ENCODE data around the gene MAST2. TPM values are rescaled to one million over a fixed set of nuclear protein-coding genes. Genes with fewer than 3 reads are reported as not detected.

Gene MAST2
- total and polyA plus RNA-seq, 2 of the 13 experiments (the other 11 are each of a cell fraction or from before 2014, with no cell fraction given), result 15.3 to 23.0 TPM

DNA sequence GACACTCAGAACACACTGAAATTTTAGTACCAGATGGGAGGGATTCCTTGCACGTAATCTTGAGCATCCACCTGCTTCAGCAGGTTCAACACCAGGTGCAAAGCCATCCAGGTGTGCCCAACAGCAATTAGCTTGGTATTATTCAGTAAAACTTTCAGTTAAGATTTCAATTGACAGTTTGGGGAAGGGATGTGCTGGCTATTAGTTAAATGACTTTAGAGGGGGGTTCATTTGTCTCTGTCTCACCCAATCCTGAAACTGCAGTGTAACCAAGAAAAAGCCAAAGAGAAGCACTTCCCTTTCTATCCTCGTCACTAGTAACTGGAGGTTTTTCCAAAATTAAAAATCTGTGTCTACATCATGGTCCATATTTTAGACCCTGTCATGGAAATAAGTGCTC lies 238.1 kb downstream of the MAST2 start:
- DNase-seq (ENCODE audit: low spot score) (no peak), FAIRE-seq (no peak), ATAC-seq (no peak)
- H3K4me1 ChIP-seq (ENCODE audit: insufficient read depth, low read length), result no peaks in the 10 kb centered on the region
- no TSS peak for BruUV-seq (replicated peaks)
- no peaks in the 10 kb centered on the region for H4K20me1 ChIP-seq (ENCODE audit: insufficient read depth, low read length)
- no peaks in the 10 kb centered on the region for H3K79me2 ChIP-seq (ENCODE audit: insufficient read depth, low read length)
- H3K36me3 ChIP-seq (replicated peaks in 1 of 2; ENCODE audit: control insufficient read depth in 1 of 2, insufficient read depth in 2 of 2, low read length in 2 of 2), result no peaks in the 10 kb centered on the region
- no peaks in the 10 kb centered on the region; a peak in 1 of 5 replicates for H3K27me3 ChIP-seq (ENCODE audit: control insufficient read depth in 1 of 2, insufficient read depth in 2 of 2, low read length in 2 of 2)
- no peak overlapping the region for H3K4me3 ChIP-seq (replicated peaks in 1 of 3; ENCODE audit: insufficient read depth in 1 of 3, low read depth in 2 of 3, low read length in 3 of 3)
- intact Hi-C loops (cut with micrococcal nuclease; ENCODE audit: unreplicated experiment), result no loop called here
- TF ChIP-seq PCBP1 (IDR thresholded peaks at IDR 0.05; ENCODE audit: borderline replicate concordance, low read depth, low read length) (no peak), ZNF713 (CRISPR knock-in tag; IDR thresholded peaks at IDR 0.05) (no peak), ATF1 (CRISPR knock-in tag; IDR thresholded peaks at IDR 0.05) (no peak)
- TF ChIP-seq, protein P1, sequence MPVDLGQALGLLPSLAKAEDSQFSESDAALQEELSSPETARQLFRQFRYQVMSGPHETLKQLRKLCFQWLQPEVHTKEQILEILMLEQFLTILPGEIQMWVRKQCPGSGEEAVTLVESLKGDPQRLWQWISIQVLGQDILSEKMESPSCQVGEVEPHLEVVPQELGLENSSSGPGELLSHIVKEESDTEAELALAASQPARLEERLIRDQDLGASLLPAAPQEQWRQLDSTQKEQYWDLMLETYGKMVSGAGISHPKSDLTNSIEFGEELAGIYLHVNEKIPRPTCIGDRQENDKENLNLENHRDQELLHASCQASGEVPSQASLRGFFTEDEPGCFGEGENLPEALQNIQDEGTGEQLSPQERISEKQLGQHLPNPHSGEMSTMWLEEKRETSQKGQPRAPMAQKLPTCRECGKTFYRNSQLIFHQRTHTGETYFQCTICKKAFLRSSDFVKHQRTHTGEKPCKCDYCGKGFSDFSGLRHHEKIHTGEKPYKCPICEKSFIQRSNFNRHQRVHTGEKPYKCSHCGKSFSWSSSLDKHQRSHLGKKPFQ (CRISPR knock-in tag; IDR thresholded peaks at IDR 0.05; ENCODE audit: insufficient replicate concordance), result no peak
- in situ Hi-C loops (cut with HindIII; ENCODE audit: extremely low pct_ligation_motif_present, low pct_unique_long_range_greater_than_20kb), result no loop called here
- no peaks in the 10 kb centered on the region for H3K9me3 ChIP-seq (ENCODE audit: low read length)
- H3K4me2 ChIP-seq (ENCODE audit: low read depth, low read length), result no peak overlapping the region
- CTCF ChIA-PET (ENCODE audit: low intra/inter-chr PET ratio, low total read pairs), result no interaction called here
- POLR2A ChIA-PET, result no interaction called here
- 91% methylated on average over 2 of the region's 2 CpGs for WGBS (ENCODE audit: low lambda C conversion rate)
- H3K9ac ChIP-seq (ENCODE audit: insufficient read depth, low read depth, low read length), result no peak overlapping the region
- H3K27ac ChIP-seq (ENCODE audit: extremely low read length, insufficient read depth, low read length), result no peak overlapping the region
- H2AFZ ChIP-seq (ENCODE audit: low read length), result no peak overlapping the region

DNA sequence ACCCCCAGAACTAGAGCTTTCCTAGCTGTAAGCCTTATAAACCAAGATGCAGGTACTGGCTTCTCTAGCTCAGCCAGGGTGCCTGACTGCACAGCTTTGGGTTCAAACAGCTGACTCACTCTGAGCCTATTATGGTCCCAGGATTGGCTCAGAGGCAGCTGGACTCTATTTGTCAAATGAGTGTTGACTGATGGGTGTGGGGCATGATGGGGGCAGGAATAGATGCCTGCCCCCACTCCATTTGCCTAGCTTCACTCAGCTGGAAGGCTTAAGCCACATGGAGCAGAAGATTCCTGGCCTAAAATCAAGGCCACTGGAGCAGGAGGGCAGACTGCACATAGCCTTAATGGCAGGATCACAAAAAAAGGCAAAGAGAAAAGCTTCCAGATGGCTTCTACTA lies 238.6 kb downstream of the MAST2 start:
- DNase-seq (ENCODE audit: low spot score), result no peak
- BruUV-seq (replicated peaks), result no TSS peak
- in situ Hi-C loops (cut with HindIII; ENCODE audit: extremely low pct_ligation_motif_present, low pct_unique_long_range_greater_than_20kb), result no loop called here
- no peaks in the 10 kb centered on the region for H3K9me3 ChIP-seq (ENCODE audit: low read length)
- H2AFZ ChIP-seq (ENCODE audit: low read length), result no peak overlapping the region
- no peak overlapping the region for H3K27ac ChIP-seq (ENCODE audit: extremely low read length, insufficient read depth, low read length)
- no peaks in the 10 kb centered on the region for H3K36me3 ChIP-seq (replicated peaks in 1 of 2; ENCODE audit: control insufficient read depth in 1 of 2, insufficient read depth in 2 of 2, low read length in 2 of 2)
- no peak overlapping the region for H3K4me3 ChIP-seq (replicated peaks in 1 of 3; ENCODE audit: insufficient read depth in 1 of 3, low read depth in 2 of 3, low read length in 3 of 3)
- H3K4me1 ChIP-seq (ENCODE audit: insufficient read depth, low read length), result no peaks in the 10 kb centered on the region
- intact Hi-C loops (cut with micrococcal nuclease; ENCODE audit: unreplicated experiment), result no loop called here
- H3K27me3 ChIP-seq (ENCODE audit: control insufficient read depth in 1 of 2, insufficient read depth in 2 of 2, low read length in 2 of 2), result no peaks in the 10 kb centered on the region; a peak in 1 of 5 replicates
- H3K9ac ChIP-seq (ENCODE audit: insufficient read depth, low read depth, low read length), result no peak overlapping the region
- no peaks in the 10 kb centered on the region for H3K79me2 ChIP-seq (ENCODE audit: insufficient read depth, low read length)
- POLR2A ChIA-PET, result no interaction called here
- H4K20me1 ChIP-seq (ENCODE audit: insufficient read depth, low read length), result no peaks in the 10 kb centered on the region
- FAIRE-seq, result no peak
- no peak for ATAC-seq
- CTCF ChIA-PET (ENCODE audit: low intra/inter-chr PET ratio, low total read pairs), result no interaction called here
- H3K4me2 ChIP-seq (ENCODE audit: low read depth, low read length), result no peak overlapping the region
- no peak for TF ChIP-seq IRX3 (CRISPR knock-in tag; IDR thresholded peaks at IDR 0.05; ENCODE audit: borderline replicate concordance, low read depth)
- no peak for TF ChIP-seq KLF12 (CRISPR knock-in tag; IDR thresholded peaks at IDR 0.05; ENCODE audit: borderline replicate concordance)
- no peak for TF ChIP-seq MEF2D (CRISPR knock-in tag; IDR thresholded peaks at IDR 0.05)
- TF ChIP-seq, protein P2, sequence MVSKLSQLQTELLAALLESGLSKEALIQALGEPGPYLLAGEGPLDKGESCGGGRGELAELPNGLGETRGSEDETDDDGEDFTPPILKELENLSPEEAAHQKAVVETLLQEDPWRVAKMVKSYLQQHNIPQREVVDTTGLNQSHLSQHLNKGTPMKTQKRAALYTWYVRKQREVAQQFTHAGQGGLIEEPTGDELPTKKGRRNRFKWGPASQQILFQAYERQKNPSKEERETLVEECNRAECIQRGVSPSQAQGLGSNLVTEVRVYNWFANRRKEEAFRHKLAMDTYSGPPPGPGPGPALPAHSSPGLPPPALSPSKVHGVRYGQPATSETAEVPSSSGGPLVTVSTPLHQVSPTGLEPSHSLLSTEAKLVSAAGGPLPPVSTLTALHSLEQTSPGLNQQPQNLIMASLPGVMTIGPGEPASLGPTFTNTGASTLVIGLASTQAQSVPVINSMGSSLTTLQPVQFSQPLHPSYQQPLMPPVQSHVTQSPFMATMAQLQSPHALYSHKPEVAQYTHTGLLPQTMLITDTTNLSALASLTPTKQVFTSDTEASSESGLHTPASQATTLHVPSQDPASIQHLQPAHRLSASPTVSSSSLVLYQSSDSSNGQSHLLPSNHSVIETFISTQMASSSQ (IDR thresholded peaks at IDR 0.05; ENCODE audit: low read depth), result no peak
- TF ChIP-seq, protein P2 (CRISPR knock-in tag; IDR thresholded peaks at IDR 0.05; ENCODE audit: borderline replicate concordance), result no peak
- no peak for TF ChIP-seq ZNF296 (CRISPR knock-in tag; conservative IDR thresholded peaks at IDR 0.05)
- TF ChIP-seq PAWR (CRISPR knock-in tag; IDR thresholded peaks at IDR 0.05; ENCODE audit: borderline replicate concordance), result no peak

Measured in HepG2 (cell line).